ENCODE results near the gene ME3.
"Not testable (repeated sequence)": the region's sequence is repeated elsewhere in the genome, so short reads cannot be mapped to it uniquely, and the experiment has no call there.

Gene ME3

DNA sequence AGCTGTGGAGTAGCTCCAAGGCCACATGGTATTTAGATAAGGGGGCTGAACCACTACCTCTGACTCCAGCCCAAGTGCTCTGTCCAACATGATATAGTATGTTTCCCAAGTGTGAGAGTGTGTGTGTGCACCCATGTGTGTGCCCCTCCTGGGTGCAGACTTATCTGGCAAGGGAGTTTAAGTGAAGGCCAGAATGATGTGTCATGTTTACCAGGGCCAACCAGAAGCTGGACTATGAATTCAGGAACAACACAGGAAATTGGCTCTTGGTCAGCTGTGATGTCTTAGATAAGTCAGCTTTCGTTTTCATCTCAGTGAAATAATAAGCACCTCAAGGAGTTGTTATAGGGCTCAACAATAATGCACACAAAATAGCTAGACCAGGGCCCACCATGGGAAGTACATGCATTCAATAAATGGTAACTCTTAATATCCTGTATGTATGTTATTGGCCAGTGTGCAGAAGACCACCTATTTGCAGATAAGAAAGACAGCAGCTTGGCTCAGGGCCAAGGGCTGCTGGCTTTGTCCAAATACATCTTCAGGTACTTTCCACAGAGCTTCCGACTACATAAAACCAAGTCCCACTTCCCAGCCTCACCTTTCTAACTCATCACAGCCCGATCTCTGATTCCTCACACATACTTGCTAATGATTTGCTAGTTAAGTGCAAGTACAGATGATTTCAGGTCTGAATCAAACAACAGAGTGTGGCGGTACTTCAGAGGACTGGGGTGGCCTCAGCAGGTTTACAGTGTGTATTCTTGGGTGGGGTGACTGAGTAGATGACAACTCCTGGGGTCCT, 120.9 kb downstream of the ME3 start:
- no peak for DNase-seq

DNA sequence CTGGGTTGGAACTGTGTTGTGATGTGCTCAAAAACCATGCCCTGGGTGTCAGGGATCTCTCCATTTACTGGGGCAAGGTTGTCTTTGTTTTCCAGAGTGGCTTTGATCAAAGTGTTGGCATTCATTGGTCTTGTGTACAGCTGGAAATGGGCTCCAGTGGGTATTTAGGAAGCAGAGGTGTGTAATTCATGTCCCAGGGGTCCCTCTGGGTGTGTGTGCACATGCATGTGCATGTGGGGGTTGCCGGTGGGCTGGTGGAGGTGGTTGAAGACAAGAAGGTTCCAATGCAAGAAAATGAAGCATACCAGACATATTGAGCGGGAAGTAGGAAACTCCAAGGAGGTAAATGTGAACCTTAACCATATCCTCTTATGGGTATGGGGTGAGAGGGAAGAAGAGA, 121.7 kb downstream of the ME3 start:
- no peak for DNase-seq

DNA sequence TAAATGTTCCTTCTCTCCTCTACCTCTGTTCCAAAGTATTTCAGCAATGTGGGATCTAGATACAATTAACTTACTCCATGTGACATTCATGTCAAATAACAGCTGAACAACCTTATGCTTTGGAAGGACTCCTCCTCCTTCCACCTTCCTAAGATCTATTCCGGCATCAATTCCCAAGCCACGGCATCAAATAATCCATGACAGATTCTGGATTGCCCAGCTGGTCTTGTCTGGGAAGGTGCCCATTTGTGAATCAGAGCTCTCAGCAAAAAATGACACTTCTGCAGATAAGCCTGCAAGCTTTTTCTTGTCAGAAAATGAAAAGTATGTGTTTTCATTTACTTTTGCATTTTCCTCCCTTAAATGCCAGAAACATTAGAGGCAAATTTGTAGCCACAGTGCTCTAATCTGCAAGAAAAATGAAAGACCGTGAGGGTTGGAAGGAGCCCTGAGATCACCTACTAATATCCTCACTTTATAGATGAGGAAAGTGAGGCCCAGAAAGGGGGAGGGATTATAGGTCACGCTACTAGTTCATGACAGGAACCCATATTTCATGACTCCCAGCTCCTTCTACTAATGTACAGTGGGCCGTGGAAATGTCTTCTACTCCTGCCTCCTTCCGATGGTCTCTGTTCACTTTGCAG, 124.0 kb downstream of the ME3 start:
- DNase-seq, result no peak

DNA sequence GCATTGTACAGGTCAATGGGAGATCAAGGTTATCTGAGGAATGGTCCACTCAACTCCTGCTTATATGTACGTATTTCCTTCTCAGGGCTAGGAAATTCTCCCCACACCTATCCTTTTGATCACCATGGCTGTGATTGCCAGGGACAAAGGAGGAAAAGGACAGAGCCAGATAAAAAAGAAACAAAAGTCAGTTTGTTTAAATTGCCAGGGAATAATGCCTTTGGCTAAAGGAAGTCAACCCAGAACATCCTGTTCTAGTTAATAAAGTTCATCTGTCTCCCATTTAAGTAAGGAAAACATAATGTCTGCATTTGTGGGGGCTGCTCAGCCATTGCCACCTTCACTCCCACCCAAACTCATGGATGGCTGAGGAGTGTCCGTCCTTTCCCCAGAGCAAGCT, 124.7 kb downstream of the ME3 start:
- DNase-seq, result no peak

DNA sequence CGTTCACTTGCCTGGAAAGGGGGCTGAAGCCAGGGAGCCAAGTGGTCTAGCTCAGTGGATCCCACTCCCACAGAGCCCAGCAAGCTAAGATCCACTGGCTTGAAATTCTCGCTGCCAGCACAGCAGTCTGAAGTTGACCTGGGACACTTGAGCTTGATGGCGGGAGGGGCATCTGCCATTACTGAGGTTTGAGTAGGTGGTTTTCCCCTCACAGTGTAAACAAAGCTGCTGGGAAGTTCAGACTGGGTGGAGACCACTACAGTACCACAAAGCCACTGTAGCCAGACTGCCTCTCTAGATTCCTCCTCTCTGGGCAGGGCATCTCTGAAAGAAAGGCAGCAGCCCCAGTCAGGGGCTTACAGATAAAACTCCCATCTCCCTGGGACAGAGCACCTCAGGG, 131.1 kb downstream of the ME3 start:
- peak; percentile 15 for DNase-seq

DNA sequence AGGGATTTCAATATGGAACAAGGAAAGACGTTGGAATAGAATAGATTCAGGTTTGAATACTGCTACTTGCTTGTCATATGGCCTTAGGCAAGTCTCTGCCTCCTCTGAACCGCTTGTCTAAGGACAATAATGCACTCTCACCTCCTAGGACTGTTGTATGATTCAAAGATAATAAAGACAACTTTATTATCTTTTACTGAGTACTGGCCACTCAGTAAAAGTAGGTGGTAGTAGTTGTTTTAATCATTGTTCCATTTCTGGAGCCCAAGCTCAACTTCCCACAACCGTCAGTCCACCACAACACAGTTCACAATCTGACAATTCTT, 134.2 kb downstream of the ME3 start:
- DNase-seq, result no peak

DNA sequence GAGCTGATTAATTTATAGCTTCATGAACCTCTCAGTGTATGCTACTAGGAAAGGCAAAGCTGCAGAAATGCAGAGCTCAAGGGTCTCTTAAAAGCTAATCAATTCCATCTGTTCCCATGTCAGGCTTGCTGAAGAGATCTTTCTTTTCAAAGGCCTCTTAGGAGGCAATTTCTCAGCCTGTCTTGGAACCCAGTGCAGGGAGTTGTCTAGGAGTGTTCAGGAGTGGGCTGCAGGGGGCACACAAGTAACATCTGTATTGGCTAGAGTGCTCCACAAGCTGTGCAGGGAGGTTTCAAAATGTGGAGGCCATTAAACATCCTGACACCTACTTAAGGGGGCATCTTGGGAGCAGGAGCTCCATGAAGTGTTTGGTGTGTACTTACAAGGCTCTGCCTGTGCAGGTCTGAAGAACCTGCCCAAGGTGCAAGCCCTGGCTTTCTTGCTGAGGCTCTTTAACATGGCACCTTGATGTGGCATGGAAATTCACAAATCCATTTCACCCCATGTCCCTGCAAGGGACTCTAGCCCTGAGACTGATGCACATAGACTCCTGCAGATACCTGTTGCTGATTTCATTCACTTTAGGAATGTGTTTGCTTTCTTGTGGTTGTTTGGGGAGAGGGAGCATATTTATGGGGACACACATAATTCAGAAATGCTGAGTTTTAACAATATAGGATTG, 134.7 kb downstream of the ME3 start:
- DNase-seq, result no peak

DNA sequence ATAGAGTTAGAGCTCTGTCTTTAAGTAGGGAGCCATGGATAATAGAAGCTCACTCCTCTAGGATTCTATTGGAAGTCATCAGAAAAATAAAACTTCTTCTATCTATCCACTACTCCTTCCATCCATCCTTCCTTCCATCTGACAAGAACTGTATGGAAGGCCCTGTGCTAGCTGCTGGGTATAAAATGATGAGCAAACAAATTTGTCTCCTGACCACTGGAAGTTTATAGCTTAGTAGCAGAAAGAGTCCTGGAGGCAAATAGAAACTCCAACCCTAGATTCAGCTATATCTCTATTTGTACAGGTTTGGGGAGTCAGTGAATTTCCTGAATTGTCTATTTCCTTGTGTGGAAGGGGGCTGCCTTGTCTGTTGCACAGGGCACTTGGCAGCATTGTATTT, 136.6 kb downstream of the ME3 start:
- DNase-seq, result no peak

DNA sequence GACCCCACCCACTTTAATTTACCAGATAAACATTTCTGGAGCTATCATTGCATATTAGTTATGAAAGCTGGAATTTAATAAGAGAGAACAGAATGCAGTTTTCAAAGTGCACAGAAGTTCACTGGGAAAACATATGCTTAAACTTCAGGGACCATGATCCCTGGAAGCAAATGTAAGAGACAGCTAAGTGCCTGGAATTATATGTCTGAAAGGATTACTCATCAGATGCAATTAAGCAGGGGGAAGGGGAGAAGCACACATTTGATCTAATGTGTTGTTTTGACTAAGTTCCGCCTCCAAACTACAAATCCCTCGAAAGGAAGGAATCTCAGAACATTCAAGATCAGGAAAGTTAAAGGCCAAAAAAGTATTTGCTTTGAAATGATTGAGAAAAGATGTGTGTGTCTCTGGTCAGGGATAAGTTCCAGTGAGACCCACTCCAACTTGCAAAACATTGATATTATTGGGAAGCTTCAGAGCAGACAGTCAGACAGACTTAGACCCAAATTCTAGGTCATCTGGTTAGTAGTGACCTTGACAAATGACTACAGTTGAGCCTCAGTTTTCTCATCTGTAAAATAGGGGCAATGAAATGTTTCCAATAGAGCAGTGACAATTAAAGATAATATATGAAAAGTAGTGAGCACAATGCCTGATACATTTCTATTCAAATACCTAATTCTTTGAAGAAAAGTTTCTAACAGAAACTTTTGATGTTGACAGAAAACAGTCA, 147.6 kb downstream of the ME3 start:
- no peak for DNase-seq

DNA sequence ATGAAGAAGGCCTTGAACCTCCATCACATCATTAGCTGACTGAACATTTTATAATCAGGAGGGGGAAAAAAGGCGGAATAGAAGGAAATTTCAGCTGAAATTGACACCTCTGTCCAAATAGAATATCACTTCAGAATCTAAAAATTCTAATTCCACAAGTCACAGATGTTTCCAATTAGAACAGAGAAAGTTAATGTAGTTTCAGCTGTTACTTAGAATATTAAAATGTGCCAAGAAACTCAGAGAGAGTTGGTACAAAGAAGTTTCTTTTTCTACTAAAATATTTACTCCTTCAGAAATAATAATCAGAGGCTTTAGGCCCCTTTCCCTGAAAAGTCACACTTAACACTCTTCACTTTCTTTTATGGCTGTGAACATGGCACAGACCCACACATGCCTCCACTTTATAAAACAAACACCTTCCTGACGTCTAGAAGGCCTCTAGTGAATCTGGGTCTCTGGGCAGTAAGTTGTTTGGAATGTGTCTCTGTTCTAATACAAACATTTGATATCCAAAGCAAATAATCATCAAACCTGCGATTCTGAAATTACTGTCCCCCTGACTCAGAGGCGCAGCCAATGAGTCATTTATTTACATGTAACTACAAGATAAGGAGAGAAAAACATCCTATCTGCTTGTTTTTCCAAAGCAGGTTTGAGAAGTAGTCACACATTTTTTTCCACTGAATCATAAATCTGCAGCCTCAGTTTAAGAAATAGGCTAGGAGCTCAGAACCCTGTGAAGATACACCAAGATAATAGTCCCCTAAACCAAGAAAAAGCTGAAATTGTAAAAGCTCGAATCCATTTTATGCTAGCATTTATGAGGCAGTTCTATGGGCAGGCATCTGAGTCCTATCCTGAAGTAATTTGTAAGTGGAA, 148.4 kb downstream of the ME3 start:
- no peak for DNase-seq

DNA sequence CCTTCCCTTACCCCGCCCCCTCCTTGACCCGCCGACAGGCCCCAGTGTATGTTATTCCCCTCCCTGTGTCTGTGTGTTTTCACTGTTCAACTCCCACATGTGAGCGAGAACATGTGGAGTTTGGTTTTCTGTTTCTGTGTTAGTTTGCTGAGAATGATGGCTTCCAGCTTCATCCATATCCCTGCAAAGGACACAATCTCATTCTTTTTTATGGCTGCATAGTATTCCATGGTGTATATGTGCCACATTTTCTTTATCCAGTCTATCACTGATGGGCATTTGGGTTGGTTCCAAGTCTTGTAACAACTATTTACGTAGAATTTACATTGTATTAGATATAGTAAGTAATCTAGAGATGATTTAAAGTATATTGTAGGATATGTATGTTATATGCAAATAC, 149.9 kb downstream of the ME3 start:
- not testable (repeated sequence) for DNase-seq

DNA sequence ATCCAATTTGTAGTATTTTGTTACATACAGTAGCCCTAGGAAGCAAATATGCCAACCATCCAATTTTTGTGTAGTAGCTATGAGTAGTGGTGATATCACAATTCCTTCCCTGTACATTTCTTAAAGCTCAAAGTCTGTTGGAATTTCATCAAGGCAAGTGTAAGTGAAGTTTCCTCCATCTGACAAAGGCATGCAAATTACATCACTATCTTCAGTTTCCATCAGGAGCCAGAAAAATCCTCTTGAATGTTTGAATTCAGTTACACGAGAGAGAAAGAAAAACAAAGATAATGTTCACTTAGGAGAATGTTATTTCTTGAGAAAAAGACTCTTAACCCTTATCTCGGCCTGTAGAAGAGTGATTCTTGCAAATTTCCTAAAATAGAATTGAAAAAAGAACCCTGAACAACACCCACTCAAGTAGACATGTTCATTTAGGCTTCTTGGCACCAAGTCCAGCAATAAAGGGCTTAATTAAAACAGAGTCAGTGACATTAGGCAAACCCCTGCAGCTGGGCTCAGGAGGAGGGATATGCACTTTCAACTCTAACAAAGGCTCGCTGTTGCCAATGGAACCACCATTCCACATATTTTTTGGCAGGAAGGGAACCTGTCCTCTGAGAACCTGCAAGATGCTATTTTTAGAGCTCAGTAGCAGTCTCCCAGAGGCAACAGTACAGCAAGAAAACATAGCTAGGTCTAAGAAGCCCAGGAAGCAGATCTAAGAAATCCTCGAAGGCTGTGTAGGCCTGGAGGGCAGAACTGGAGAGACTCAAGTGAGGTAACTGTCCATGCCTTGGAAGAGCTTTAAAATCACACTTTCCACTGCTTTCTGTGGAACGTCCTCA, 153.1 kb downstream of the ME3 start:
- DNase-seq, result no peak

DNA sequence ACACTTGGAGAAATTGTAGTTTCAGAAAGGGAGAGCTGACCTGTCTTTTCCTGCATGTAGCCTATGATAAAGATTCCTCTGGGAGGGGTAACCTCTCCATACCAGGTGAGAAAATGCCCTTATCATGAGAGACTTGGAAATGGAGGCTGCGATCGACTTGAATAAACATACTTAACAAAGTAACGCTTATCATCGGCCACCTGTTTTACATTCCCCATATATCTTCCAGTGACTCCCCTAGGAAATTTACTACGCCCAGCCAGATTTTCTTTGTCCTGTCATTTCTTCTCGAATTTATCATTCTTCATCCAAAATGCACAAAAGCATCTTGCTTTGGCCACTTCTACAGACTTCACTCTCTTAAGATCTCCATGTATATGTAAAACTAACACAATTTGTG, 154.2 kb downstream of the ME3 start:
- no peak for DNase-seq

DNA sequence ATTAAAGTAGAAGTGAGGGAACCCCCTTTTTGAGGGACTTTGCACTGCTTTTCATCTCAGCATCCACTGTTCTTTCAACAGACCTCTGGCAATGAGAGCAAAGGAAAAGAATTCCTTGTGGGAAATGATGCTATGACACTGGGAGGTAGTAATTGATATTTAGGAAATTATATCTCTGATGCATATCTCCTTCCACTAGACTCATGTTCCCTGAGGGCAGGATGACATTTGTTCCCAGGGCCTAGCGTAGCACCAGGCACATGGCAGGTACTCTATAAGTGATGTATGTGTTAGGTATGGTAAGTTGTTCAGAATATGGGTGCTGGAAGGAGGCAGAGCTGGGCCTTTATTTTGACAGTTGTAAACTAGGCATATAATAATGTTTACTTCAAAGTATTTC, 154.9 kb downstream of the ME3 start:
- no peak for DNase-seq

DNA sequence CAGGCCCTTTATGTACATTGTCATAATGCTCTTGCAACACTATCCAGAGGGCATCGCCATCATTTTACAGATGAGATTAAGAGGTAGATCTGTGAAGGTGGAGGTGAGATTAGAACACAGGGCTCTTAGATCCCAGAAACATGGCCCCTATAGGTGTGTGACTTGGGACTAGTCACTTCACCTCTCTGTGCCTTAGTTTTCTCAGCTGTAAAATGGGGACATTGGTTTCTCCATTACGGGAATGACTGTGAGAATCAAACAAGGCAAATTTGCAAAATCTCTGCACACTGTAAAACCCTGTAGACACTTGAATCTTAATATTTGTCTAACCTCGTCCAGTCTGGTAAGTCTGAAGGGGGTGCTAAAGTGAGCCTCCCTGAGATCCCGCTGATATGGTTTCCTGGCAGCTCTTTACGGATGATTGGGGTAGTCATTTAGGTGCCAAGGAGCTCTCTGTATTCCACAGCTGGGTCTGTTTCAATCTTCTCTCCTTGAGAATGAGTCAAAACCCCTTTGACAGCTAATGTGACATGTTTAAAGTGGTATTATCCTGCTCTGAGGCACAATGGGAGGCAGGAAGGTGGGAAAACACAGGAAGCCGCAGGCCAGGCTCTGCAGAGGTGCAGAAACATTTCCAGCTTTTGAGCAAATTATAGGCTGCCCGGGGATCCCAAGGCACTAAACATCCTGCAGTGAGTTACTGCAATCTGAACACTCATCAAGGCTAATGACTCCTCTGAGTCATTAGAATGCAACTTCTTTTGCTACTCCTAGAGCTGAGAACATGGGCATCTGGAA, 156.9 kb downstream of the ME3 start:
- no peak for DNase-seq

DNA sequence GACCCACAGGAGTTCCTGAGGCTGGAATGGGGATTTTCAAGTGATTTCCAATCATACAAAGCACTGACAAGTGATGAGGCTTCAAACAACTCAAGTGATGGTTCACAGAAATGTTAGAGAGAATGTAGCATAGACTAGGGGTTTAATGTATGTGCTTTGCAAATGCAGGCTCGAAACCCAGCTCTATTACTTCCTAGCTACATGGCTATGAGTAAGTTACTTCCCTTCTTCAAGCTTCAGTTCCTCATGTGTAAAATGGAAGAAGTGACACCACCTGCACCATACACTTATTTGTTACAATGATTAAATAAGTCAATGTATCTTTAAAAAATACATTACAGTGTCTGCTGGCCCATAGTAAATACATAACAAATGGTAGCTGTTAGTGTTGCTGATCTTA, 158.0 kb downstream of the ME3 start:
- DNase-seq, result no peak

DNA sequence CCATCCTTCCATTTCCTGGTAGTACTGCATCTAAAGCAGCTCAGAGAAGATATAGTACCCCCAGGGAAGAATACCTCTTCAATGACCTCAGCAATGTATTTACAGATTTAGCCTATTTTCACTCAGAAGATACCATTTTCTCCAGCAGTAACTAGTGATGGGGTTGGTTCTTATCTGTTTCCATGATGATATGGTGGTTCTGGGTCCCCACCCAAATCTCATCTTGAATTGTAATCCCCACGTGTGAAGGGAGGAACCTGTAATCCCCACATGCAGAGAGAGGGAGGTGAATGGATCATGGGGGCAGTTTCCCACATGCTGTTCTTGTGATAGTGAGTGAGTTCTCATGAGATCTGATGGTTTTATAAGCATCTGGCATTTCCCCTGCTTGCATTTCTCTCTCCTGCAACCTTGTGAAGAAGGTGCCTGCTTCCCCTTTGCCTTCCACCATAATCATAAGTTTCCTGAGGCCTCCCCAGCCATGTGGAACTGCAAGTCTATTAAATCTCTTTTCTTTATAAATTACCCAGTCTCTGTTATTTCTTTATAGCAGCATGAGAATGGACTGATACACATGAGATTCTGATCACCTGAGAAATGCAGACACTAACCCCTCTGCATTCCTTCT, 158.6 kb downstream of the ME3 start:
- no peak for DNase-seq

DNA sequence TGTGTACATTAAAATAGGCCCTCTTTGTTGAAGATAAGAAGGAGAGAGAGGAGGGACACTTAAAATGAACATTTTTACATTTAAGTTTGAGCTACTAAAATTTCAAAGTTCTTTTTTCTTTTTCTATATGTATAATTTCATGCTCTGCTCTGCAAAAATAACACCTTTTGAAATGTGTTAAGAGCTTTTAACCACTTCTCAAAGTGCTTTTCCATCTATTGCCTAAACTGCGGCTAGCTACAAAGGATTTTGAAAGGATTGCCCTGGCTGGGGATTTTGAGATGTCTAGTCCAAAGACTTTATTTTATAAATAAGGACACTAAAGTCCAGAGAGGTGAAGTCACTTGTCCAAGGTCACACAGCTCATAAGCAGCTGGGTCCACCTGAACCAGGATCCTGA, 159.3 kb downstream of the ME3 start:
- no peak for DNase-seq

DNA sequence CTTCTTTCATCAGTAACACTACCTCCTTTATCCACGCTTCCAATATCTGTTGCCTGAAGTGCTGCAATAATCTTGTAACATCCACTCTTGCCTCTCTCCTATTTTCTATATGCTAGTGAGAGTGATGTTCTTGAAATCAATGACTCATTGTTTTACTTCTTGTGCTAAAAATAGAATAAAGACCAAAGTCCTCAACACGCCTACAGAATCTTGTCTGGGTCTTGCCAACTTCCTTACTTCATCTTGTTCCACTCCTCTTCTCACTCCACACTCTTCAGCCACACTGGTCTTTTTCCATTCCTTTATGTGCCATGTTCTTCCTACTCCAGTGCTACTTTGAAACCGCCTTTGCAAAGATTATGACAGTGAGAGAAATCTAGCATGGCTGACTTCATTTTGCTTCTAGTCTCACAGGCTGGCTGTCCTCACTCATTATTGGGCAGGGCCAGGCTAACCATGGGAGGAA, 161.3 kb downstream of the ME3 start:
- DNase-seq, result no peak

DNA sequence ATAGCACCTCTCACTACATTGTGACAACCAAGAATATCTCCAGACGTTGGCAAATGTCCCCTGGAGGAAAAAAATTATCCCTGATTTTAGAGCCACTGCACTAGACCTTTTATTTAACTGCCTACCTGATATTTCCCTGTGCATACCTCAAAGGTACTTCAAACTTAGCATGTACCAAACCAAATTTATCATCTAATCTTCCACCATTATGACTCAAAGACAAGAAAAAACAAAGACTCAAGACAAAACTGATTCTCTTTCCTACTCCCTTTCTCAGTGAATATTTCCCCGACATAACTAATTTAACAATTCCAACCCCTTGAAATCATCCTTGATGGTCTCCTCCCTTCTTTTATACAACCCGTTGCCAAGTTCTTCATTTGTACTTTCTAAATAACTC, 161.7 kb downstream of the ME3 start:
- DNase-seq, result no peak

Data from CD4-positive, alpha-beta T cell treated with Interleukin-12 subunit alpha and Interleukin-12 subunit beta, for 1 hour (primary cell).